Astrocyte of the cerebellum (primary cell): Measurements from ENCODE around the gene NUBPL.

Experiments
- DNase-seq: peaks from one replicate; pipeline ENCODE4 v3.0.0-alpha.2; 2011; ENCODE audit warnings: low read depth
- H3K4me3 ChIP-seq: 2 replicates; pipeline ENCODE4 v1.5.1; 2011; ENCODE audit warnings: mild to moderate bottlenecking, low read depth, low read length, moderate library complexity
- CTCF ChIP-seq: IDR thresholded peaks from 2 replicates; pipeline ENCODE4 v1.5.1; 2012; ENCODE audit warnings: low read length, low read depth, moderate library complexity, mild to moderate bottlenecking; ENCODE audit errors: missing control alignments
- in situ Hi-C: cut with HindIII; loops from 2 replicates; pipeline ENCODE4 v1.10.0; 2017; ENCODE audit warnings: low sequenced_read_pairs

Gene NUBPL

GRCh38 chr14:31758941-31759340 lies 197.7 kb downstream of the NUBPL start:
- no peak for TF ChIP-seq CTCF
- in situ Hi-C loops: no loop called here
- no peak for DNase-seq
- H3K4me3 ChIP-seq: no peak overlapping the region

GRCh38 chr14:31760277-31760676 lies 199.1 kb downstream of the NUBPL start:
- in situ Hi-C loops: loop anchor here (5.0 kb wide), 1 partner anchor 82 kb away; no protein-coding TSS in a partner anchor
- no peak overlapping the region for H3K4me3 ChIP-seq
- no peak for DNase-seq
- no peak for TF ChIP-seq CTCF

- in situ Hi-C loops: loop anchor here (5.0 kb wide), 1 partner anchor 81 kb away; no protein-coding TSS in a partner anchor
- no peak overlapping the region for H3K4me3 ChIP-seq
- no peak for DNase-seq
- no peak for TF ChIP-seq CTCF
These were observed 200.1 kb downstream of the NUBPL start for GRCh38 chr14:31761325-31761724.

- TF ChIP-seq CTCF: no peak
- no peak for DNase-seq
- no peak overlapping the region for H3K4me3 ChIP-seq
- in situ Hi-C loops: loop anchor here (5.0 kb wide), 1 partner anchor 79 kb away; no protein-coding TSS in a partner anchor
These were observed 201.8 kb downstream of the NUBPL start for GRCh38 chr14:31763041-31763440.

- no peak overlapping the region for H3K4me3 ChIP-seq
- TF ChIP-seq CTCF: no peak
- DNase-seq: no peak
- in situ Hi-C loops: no loop called here
These were observed 205.2 kb downstream of the NUBPL start for GRCh38 chr14:31766315-31766892.

- no peak for DNase-seq
- no peak overlapping the region for H3K4me3 ChIP-seq
- no peak for TF ChIP-seq CTCF
- in situ Hi-C loops: no loop called here
These were observed 207.2 kb downstream of the NUBPL start for GRCh38 chr14:31768355-31768754.

GRCh38 chr14:31770271-31770670 lies 209.1 kb downstream of the NUBPL start:
- in situ Hi-C loops: no loop called here
- H3K4me3 ChIP-seq: no peak overlapping the region
- TF ChIP-seq CTCF: no peak
- DNase-seq: no peak
